Loucy (cell line): ENCODE measurements around the gene TMTC2.

Experiments
- EZH2phosphoT487 ChIP-seq: fragments of 200-600 bp; IDR thresholded peaks from 2 replicates; pipeline ENCODE4 v1.6.1; 2018; ENCODE audit warnings: antibody characterized with exemption, mild to moderate bottlenecking, moderate library complexity, borderline replicate concordance
- TF ChIP-seq, protein P1 (sequence below): fragments of 200-600 bp; sonication (generic); conservative IDR thresholded peaks from 2 replicates; pipeline ENCODE4 v1.5.1; 2014; ENCODE audit warnings: mild to moderate bottlenecking, antibody characterized with exemption, low read length

DNA sequence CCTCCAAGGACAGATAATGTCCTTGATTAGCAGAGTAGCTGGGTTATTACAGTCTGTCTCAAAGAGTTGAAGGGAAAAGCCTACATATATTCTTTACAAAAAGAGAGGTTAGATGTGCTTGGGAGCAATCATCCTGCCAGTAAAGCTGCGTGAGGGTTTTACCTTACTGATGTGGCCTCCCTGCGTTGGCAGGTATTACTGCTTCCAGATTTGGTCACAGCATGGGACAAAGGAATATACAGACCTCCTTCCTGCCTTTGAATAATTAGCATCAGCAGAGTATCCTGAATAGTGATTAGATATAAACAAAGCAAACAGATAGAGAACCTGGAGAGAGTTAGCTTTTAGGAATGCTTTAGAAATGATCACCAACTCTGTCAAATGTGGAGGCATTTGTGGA lies 69.6 kb downstream of the TMTC2 start:
- TF ChIP-seq, protein P1, sequence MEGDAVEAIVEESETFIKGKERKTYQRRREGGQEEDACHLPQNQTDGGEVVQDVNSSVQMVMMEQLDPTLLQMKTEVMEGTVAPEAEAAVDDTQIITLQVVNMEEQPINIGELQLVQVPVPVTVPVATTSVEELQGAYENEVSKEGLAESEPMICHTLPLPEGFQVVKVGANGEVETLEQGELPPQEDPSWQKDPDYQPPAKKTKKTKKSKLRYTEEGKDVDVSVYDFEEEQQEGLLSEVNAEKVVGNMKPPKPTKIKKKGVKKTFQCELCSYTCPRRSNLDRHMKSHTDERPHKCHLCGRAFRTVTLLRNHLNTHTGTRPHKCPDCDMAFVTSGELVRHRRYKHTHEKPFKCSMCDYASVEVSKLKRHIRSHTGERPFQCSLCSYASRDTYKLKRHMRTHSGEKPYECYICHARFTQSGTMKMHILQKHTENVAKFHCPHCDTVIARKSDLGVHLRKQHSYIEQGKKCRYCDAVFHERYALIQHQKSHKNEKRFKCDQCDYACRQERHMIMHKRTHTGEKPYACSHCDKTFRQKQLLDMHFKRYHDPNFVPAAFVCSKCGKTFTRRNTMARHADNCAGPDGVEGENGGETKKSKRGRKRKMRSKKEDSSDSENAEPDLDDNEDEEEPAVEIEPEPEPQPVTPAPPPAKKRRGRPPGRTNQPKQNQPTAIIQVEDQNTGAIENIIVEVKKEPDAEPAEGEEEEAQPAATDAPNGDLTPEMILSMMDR: no peak
- no peak for TF ChIP-seq EZH2phosphoT487
